Right cardiac atrium (tissue), 5 donors: ENCODE data around the gene NUF2. TPM values are rescaled to one million over a fixed set of nuclear protein-coding genes. Genes with fewer than 3 reads are reported as not detected.

Experiments
- ATAC-seq, 2 donors: fragments of 200-7000 bp; cut with Tn5 transposase; one replicate each; pipeline versions ENCODE4 v1.8.0 to v1.9.1; 2020; ENCODE audit warnings: moderate library complexity in 2 of 2, mild to moderate bottlenecking in 1 of 2
- DNase-seq, 3 donors: peaks; one replicate each; pipeline ENCODE4 v3.0.0-alpha.2; 2020
- H3K27ac ChIP-seq: one replicate; pipeline ENCODE4 v1.5.1; 2013; ENCODE audit warnings: mild to moderate bottlenecking, low read length, control low read depth, moderate library complexity
- H3K27me3 ChIP-seq: one replicate; pipeline ENCODE4 v1.6.1; 2013; ENCODE audit not compliant: control insufficient read depth, insufficient read depth
- H3K4me1 ChIP-seq: one replicate; pipeline ENCODE4 v1.6.1; 2013; ENCODE audit warnings: low read length; ENCODE audit not compliant: control insufficient read depth, insufficient read depth
- H3K4me3 ChIP-seq: one replicate; pipeline ENCODE4 v1.5.1; 2013; ENCODE audit warnings: low read length, control low read depth
- H3K9me3 ChIP-seq: one replicate; pipeline ENCODE4 v1.6.1; 2013; ENCODE audit warnings: low read length; ENCODE audit not compliant: control insufficient read depth
- WGBS: extraction: QIAGEN DNeasy Blood & Tissue Kit; methylation state at CpG from one replicate; pipeline ENCODE4 v1.1.7; 2013; 5-methylcytosine and 5-hydroxymethylcytosine counted together
- intact Hi-C, 4 donors: fragments of 100-400 bp; cut with DNase I; formaldehyde crosslinking; loops; one replicate each; pipeline versions ENCODE4 v1.11.0 to v1.14.0; 2022 to 2023
- polyA plus RNA-seq: library from polyadenylated mRNA; stranded (reverse); fragments of 200-250 nt; gene quantifications from one replicate; pipeline ENCODE4 v1.2.3, GENCODE V29; 2013
- total RNA-seq, 4 donors: library from RNA; stranded (reverse); fragmentation: NEBNext Ultra II Directional; extraction: Animal tissue kit (Norgen Biotek cat#: 25700); gene quantifications; one replicate each; pipeline ENCODE4 v1.2.1, GENCODE V29; 2021
- donor health status: healthy with polysubstance abuse.
- donor health status: DM: no; HTN: yes; CAD: no.
- donor health status: DM: no; HTN: no; CAD: no.
- donor health status: DM: no; HTN: yes; CAD: no; lungs with severe emphysema.
- donor health status: DM: yes; HTN: yes; CAD: no.

The NUF2 gene
- total and polyA plus RNA-seq, 5 donors: 0.23 to 0.74 (median 0.64) TPM; not detected in 1

DNA sequence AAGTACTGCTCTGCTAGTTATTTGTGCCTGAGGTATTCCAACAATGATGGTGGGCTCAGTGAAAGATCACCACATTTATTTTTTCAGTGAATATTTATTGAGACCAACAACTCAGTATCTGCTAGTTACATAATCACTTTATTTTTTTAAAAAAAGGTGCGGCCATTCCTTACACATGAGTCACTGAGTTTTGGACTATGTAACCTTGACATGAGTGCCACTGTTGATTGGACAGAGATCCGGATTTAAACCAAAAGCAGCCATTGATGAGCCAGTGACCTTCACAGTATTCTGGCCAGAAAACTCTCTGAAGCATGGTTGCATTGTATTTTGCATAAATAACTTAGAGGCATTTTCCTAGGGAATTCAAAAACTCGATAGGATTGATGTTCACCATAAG is 79.5 kb downstream of the NUF2 start:
- intact Hi-C loops: no loop called here
- WGBS: 84% methylated on average over 3 of the region's 3 CpGs
- H3K4me3 ChIP-seq: no peak overlapping the region
- no peak overlapping the region for H3K27ac ChIP-seq
- no peaks in the 10 kb centered on the region for H3K27me3 ChIP-seq
- ATAC-seq: no peak
- DNase-seq: no peak
- no peaks in the 10 kb centered on the region for H3K4me1 ChIP-seq
- no peaks in the 10 kb centered on the region for H3K9me3 ChIP-seq

Other genes with a start within 250 kb of the NUF2 start
- gene RGS5, start 119.0 kb upstream of the NUF2 start, total RNA-seq: 100 to 1,000 TPM in 2 of 4 donors, 10 to 100 TPM in 2; 60.4 to 188 (median 111) TPM
- gene RGS5, start 119.0 kb upstream of the NUF2 start, polyA plus RNA-seq: 76.7 TPM